Vagina (tissue), 2 donors: ENCODE measurements around the gene ADGRA1. TPM values are rescaled to one million over a fixed set of nuclear protein-coding genes. Genes with fewer than 3 reads are reported as not detected.

Experiments used
- DNase-seq, 2 donors: peaks; one replicate each; pipeline ENCODE4 v3.0.0-alpha.2; 2017; ENCODE audit errors: extremely low spot score in 2 of 2
- H3K27ac ChIP-seq: fragments of 200-600 bp; sonication (generic); one replicate; pipeline ENCODE4 v1.5.1; 2019
- H3K27me3 ChIP-seq: fragments of 200-600 bp; sonication (generic); one replicate; pipeline ENCODE4 v1.5.1; 2019
- H3K36me3 ChIP-seq, 2 donors: fragments of 200-600 bp; sonication (generic); one replicate each; pipeline ENCODE4 v1.5.1; 2017 to 2019
- H3K4me1 ChIP-seq: fragments of 200-600 bp; sonication (generic); one replicate; pipeline ENCODE4 v1.5.1; 2019
- H3K4me3 ChIP-seq, 2 donors: fragments of 200-600 bp; sonication (generic); 1 replicate in 1 of 2; 2 replicates in 1 of 2; pipeline ENCODE4 v1.5.1; 2016 to 2019
- H3K9me3 ChIP-seq: fragments of 200-600 bp; sonication (generic); one replicate; pipeline ENCODE4 v1.5.1; 2019
- POLR2A ChIP-seq, 2 donors: fragments of 450-650 bp; IDR thresholded peaks; one replicate each; pipeline ENCODE4 v1.6.1; 2017; ENCODE audit warnings: antibody characterized with exemption in 2 of 2, mild to moderate bottlenecking in 2 of 2, moderate library complexity in 2 of 2
- POLR2AphosphoS5 ChIP-seq, 2 donors: sonication (generic); formaldehyde crosslinking; IDR thresholded peaks; one replicate each; pipeline ENCODE4 v1.9.0; 2017; ENCODE audit warnings: antibody characterized with exemption in 2 of 2, mild to moderate bottlenecking in 2 of 2, low read depth in 1 of 2; ENCODE audit not compliant: insufficient read depth in 1 of 2
- intact Hi-C: fragments of 100-400 bp; cut with DNase I; formaldehyde crosslinking; loops from one replicate; pipeline ENCODE4 v1.15.1; 2023
- total RNA-seq: library from RNA; depleted of rRNA; stranded (reverse); fragments of >200 nt; gene quantifications from one replicate; pipeline ENCODE4 v1.2.3, GENCODE V29; 2016
- TF ChIP-seq, protein P1 (sequence below), 3 experiments: fragments of 450-650 bp in 2 of 3; fragments of 200-600 bp in 1 of 3; sonication (generic) in 1 of 3; IDR thresholded peaks; one replicate each; pipeline ENCODE4 v1.5.1; 2017 to 2019; ENCODE audit warnings: antibody characterized with exemption in 3 of 3, mild to moderate bottlenecking in 2 of 3, moderate library complexity in 2 of 3

ADGRA1 gene
- total RNA-seq, 1 donor from 2014 or later: 0.49 TPM

DNA sequence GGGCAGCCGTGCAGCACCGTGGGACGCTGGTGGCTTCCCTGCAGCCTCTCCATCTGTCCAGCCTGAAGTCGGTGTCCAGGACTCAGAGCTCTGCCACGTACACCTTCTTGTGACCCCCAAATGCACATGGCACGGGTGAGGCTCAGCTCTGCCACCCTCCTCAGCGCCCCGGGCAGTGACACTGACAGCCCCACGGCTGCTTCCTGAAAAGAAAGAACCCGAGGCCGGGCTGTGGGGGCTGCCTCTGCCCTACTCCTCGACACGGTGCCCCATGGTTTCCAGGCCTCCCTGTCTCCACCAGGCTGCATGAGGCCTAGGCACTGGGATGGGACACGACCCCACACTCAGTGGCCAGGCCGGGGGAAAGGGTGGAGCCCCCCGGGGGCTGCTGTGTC, 13.7 kb downstream of the ADGRA1 start:
- DNase-seq: no peak
- H3K27me3 ChIP-seq: no peaks in the 10 kb centered on the region
- TF ChIP-seq POLR2AphosphoS5 (IDR thresholded peaks at IDR 0.05; ENCODE audit: insufficient read depth in 1 of 2, low read depth in 1 of 2) (no peak), POLR2A (IDR thresholded peaks at IDR 0.05) (no peak)
- TF ChIP-seq, protein P1, sequence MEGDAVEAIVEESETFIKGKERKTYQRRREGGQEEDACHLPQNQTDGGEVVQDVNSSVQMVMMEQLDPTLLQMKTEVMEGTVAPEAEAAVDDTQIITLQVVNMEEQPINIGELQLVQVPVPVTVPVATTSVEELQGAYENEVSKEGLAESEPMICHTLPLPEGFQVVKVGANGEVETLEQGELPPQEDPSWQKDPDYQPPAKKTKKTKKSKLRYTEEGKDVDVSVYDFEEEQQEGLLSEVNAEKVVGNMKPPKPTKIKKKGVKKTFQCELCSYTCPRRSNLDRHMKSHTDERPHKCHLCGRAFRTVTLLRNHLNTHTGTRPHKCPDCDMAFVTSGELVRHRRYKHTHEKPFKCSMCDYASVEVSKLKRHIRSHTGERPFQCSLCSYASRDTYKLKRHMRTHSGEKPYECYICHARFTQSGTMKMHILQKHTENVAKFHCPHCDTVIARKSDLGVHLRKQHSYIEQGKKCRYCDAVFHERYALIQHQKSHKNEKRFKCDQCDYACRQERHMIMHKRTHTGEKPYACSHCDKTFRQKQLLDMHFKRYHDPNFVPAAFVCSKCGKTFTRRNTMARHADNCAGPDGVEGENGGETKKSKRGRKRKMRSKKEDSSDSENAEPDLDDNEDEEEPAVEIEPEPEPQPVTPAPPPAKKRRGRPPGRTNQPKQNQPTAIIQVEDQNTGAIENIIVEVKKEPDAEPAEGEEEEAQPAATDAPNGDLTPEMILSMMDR (IDR thresholded peaks at IDR 0.05): no peak
- no peaks in the 10 kb centered on the region for H3K9me3 ChIP-seq
- intact Hi-C loops: no loop called here
- no peak overlapping the region for H3K4me3 ChIP-seq
- H3K27ac ChIP-seq: no peak overlapping the region
- H3K36me3 ChIP-seq: no peaks in the 10 kb centered on the region
- H3K4me1 ChIP-seq: no peaks in the 10 kb centered on the region

DNA sequence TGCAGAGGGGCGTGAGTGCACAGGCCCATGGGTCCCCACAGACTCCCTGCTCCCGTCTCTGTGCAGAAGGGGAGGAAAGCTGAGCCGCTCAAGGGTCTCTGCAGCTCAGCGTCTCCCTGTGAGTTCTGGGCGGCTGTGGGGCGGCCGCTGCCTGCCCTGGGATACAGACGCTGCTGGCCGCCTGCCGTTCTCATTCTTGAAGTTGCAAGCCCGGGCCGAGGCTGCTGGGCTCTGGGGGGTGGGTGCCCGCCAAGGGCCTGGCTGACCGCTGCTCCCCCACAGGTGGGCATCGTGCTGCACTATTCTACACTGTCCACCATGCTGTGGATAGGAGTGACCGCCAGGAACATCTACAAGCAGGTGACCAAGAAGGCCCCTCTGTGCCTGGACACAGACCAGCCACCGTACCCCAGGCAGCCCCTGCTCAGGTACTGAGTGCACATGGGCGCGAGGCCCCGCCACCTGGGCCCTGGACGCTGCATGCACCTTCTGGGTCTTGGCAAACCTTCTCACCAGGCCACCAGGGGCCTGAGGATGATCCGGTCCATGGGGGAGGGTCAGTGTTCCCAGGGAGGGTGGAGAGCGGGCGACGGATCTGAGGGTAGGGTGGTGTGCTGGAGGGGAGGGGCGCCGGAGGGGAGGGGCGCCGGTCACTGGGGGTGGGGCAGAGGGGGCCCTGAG, 14.8 kb downstream of the ADGRA1 start:
- no peak for DNase-seq
- Histone ChIP-seq H3K27me3 (no peaks in the 10 kb centered on the region), H3K4me3 (no peak overlapping the region), H3K36me3 (no peaks in the 10 kb centered on the region), H3K9me3 (peaks cover under 1% of the 10 kb centered on the region), H3K27ac (no peak overlapping the region), H3K4me1 (no peaks in the 10 kb centered on the region)
- intact Hi-C loops: no loop called here
- TF ChIP-seq POLR2A (IDR thresholded peaks at IDR 0.05): no peak
- no peak for TF ChIP-seq POLR2AphosphoS5 (IDR thresholded peaks at IDR 0.05; ENCODE audit: insufficient read depth in 1 of 2, low read depth in 1 of 2)
- TF ChIP-seq, protein P1 (IDR thresholded peaks at IDR 0.05): no peak

DNA sequence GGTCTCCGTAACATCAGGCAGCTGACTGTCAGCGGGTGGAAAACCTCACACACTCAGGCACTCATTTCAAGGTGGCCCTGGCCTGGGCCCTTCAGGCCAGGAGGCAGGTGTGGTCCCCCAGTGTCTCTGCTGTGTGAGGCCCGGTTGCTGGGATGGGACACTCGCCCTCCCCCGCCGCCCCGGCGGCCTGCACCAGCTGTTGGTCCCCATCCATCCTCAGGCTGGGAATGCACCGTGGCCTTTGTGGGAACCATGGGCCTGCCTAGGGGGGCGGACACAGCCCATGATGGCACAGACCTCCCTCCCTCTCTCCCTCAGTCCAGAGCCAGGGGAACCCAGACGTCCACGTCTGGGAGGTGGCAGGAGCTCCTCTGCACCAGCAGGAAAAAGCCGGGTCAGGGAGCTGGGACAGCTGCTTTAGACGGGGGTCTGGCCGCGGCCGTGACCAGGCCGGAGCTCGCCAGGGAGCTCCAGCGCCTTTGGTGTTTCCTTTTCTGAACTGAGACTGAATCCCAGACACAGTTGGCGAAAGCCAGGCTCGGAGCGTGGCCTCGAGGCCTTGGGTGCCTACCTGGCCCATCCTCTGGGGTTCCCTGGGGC, 15.7 kb downstream of the ADGRA1 start:
- TF ChIP-seq POLR2A (IDR thresholded peaks at IDR 0.05) (no peak), POLR2AphosphoS5 (IDR thresholded peaks at IDR 0.05; ENCODE audit: insufficient read depth in 1 of 2, low read depth in 1 of 2) (no peak)
- TF ChIP-seq, protein P1 (IDR thresholded peaks at IDR 0.05): no peak
- Histone ChIP-seq H3K4me1 (no peaks in the 10 kb centered on the region), H3K27me3 (no peaks in the 10 kb centered on the region), H3K9me3 (peaks cover 6% of the 10 kb centered on the region), H3K36me3 (no peaks in the 10 kb centered on the region), H3K27ac (no peak overlapping the region), H3K4me3 (no peak overlapping the region)
- intact Hi-C loops: no loop called here
- no peak for DNase-seq

DNA sequence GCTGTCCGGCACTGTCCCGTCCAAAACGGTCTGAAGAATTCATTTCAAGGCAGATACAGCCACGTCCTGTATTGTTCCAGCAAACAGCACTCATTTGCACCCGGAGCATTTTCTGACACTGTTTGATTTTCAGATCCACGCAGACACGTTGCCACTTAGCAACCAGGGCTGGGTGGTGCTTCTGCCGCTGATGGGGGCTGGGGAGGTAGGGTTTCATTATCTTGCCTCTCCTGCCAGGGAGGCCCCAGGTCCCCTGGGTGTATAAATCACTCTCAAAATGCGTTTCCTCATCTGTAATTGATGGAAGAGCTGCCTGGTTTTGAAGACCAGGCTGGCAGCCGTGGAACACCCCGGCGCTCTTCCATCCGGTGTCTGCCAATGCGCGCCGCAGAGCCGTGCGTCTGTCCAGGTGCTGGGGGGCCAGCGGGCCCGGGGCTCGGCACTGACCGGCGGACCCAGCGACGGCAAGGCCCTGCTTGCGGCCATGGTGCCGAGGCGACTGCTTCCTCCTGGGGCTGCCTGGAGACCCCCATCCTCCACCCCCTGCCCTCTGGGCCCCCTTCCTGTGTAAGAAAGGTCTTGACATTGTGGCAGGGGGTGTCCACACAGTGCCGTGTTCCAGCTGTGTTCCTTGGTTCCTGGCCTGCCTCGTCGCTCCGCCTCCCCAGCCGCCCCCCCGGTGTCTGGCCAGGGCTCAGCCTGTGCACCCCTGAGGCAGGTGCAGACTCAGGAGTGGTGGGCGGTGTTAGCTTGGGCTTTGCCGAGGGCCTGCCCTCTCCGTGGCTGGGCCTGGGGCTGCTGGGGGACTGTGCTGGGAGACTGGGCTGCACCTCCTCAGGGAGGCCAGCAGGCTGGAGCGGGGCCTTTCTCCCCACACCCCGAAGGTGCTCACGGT, 16.6 kb downstream of the ADGRA1 start:
- H3K27me3 ChIP-seq: no peaks in the 10 kb centered on the region
- no peaks in the 10 kb centered on the region for H3K36me3 ChIP-seq
- no peak overlapping the region for H3K27ac ChIP-seq
- no peak for DNase-seq
- no peak overlapping the region for H3K4me3 ChIP-seq
- H3K9me3 ChIP-seq: peaks cover 6% of the 10 kb centered on the region
- no peaks in the 10 kb centered on the region for H3K4me1 ChIP-seq
- TF ChIP-seq, protein P1 (IDR thresholded peaks at IDR 0.05): no peak
- TF ChIP-seq POLR2AphosphoS5 (IDR thresholded peaks at IDR 0.05; ENCODE audit: insufficient read depth in 1 of 2, low read depth in 1 of 2) (no peak), POLR2A (IDR thresholded peaks at IDR 0.05) (no peak)
- intact Hi-C loops: no loop called here
